HEK293 (cell line): ENCODE data around the gene R3HDM1.

ENCODE experiments used
- CTCF ChIA-PET: fragments of 350-600 bp; formaldehyde crosslinking; extraction: SDS; loops from one replicate; lab custom pipeline; 2021; ENCODE audit warnings: antibody characterized with exemption; lab: Yijun Ruan, JAX
- POLR2A ChIA-PET: fragments of 300-600 bp; formaldehyde crosslinking; extraction: SDS; loops from one replicate; lab custom pipeline; 2020; ENCODE audit warnings: antibody characterized with exemption, inconsistent platforms; lab: Yijun Ruan, JAX
- H3K27ac ChIP-seq: fragments of 200-500 bp; sonication (Bioruptor generic); 2 replicates; pipeline ENCODE4 v1.5.1; 2014; ENCODE audit warnings: low read depth, low read length, control low read depth, inconsistent platforms; ENCODE audit errors: extremely low read depth
- H3K36me3 ChIP-seq, 2 experiments: fragments of 200-500 bp in 1 of 2; sonication (Bioruptor generic) in 1 of 2; 1 replicate in 1 of 2; 2 replicates in 1 of 2; pipeline ENCODE4 v1.5.1; 2014 to 2017; ENCODE audit warnings: inconsistent platforms in 2 of 2, low read length in 2 of 2; ENCODE audit not compliant: control insufficient read depth in 2 of 2, insufficient read depth in 1 of 2
- H3K4me1 ChIP-seq: fragments of 200-500 bp; sonication (Bioruptor generic); 2 replicates; pipeline ENCODE4 v1.5.1; 2014; ENCODE audit warnings: mild to moderate bottlenecking, low read length, inconsistent platforms; ENCODE audit not compliant: control insufficient read depth, insufficient read depth
- H3K4me3 ChIP-seq: 2 replicates; pipeline ENCODE4 v1.5.1; 2011; ENCODE audit warnings: low read depth, mild to moderate bottlenecking, control low read depth, low read length, moderate library complexity
- H3K9me3 ChIP-seq: fragments of 200-500 bp; sonication (Bioruptor generic); 2 replicates; pipeline ENCODE4 v1.5.1; 2014; ENCODE audit warnings: low read depth, low read length, inconsistent platforms; ENCODE audit not compliant: control insufficient read depth, insufficient read depth
- EGR2 ChIP-seq: fragments of 450-650 bp; formaldehyde crosslinking; IDR thresholded peaks from 2 replicates; pipeline ENCODE4 v1.5.1; 2016; ENCODE audit warnings: low read depth, missing biosample characterization, missing genetic modification characterization
- KLF7 ChIP-seq: fragments of 450-650 bp; formaldehyde crosslinking; IDR thresholded peaks from 2 replicates; pipeline ENCODE4 v1.5.1; 2016; ENCODE audit warnings: missing biosample characterization, missing genetic modification characterization, borderline replicate concordance
- REST ChIP-seq: fragments of 450-650 bp; formaldehyde crosslinking; IDR thresholded peaks from 2 replicates; pipeline ENCODE4 v1.5.1; 2016; ENCODE audit warnings: missing biosample characterization, missing genetic modification characterization
- TSHZ1 ChIP-seq: fragments of 450-650 bp; formaldehyde crosslinking; IDR thresholded peaks from 2 replicates; pipeline ENCODE4 v1.5.1; 2016; ENCODE audit warnings: missing biosample characterization, missing genetic modification characterization, borderline replicate concordance
- WT1 ChIP-seq: fragments of 450-650 bp; formaldehyde crosslinking; IDR thresholded peaks from 2 replicates; pipeline ENCODE4 v1.5.1; 2016; ENCODE audit warnings: missing biosample characterization, missing genetic modification characterization
- ZNF202 ChIP-seq: fragments of 450-650 bp; formaldehyde crosslinking; IDR thresholded peaks from 2 replicates; pipeline ENCODE4 v1.5.1; 2016; ENCODE audit warnings: missing biosample characterization, missing genetic modification characterization, borderline replicate concordance
- ZNF26 ChIP-seq: fragments of 450-650 bp; formaldehyde crosslinking; IDR thresholded peaks from 2 replicates; pipeline ENCODE4 v1.5.1; 2016; ENCODE audit warnings: missing biosample characterization, missing genetic modification characterization
- ZNF266 ChIP-seq: fragments of 450-650 bp; formaldehyde crosslinking; IDR thresholded peaks from 2 replicates; pipeline ENCODE4 v1.5.1; 2016; ENCODE audit warnings: missing biosample characterization, missing genetic modification characterization, low read depth
- ZNF335 ChIP-seq: fragments of 450-650 bp; formaldehyde crosslinking; conservative IDR thresholded peaks from 2 replicates; pipeline ENCODE4 v1.5.1; 2016; ENCODE audit warnings: missing biosample characterization, missing genetic modification characterization
- ZNF350 ChIP-seq: fragments of 450-650 bp; formaldehyde crosslinking; IDR thresholded peaks from 2 replicates; pipeline ENCODE4 v1.5.0; 2017; ENCODE audit warnings: missing biosample characterization, mild to moderate bottlenecking, missing genetic modification characterization
- ZNF529 ChIP-seq: fragments of 450-650 bp; formaldehyde crosslinking; IDR thresholded peaks from 2 replicates; pipeline ENCODE4 v1.5.1; 2017; ENCODE audit warnings: missing genetic modification characterization, missing biosample characterization; ENCODE audit not compliant: insufficient replicate concordance
- ZNF623 ChIP-seq: fragments of 450-650 bp; formaldehyde crosslinking; IDR thresholded peaks from 2 replicates; pipeline ENCODE4 v1.5.1; 2016; ENCODE audit warnings: missing biosample characterization, missing genetic modification characterization
- ZNF626 ChIP-seq: fragments of 450-650 bp; sonication (Bioruptor Pico); formaldehyde crosslinking; IDR thresholded peaks from 2 replicates; pipeline ENCODE4 v1.5.1; 2018; ENCODE audit warnings: missing biosample characterization, missing genetic modification characterization, inconsistent platforms
- ZNF692 ChIP-seq: fragments of 450-650 bp; formaldehyde crosslinking; IDR thresholded peaks from 2 replicates; pipeline ENCODE4 v1.5.1; 2016; ENCODE audit warnings: missing biosample characterization, missing genetic modification characterization
- ZNF830 ChIP-seq: fragments of 450-650 bp; IDR thresholded peaks from 2 replicates; pipeline ENCODE4 v1.5.0; 2018; ENCODE audit warnings: missing biosample characterization, missing genetic modification characterization, low read depth, mild to moderate bottlenecking, moderate library complexity

The R3HDM1 gene

GRCh38 chr2:135688978-135689377 lies 157.7 kb downstream of the R3HDM1 start:
- POLR2A ChIA-PET, result no interaction called here
- TF ChIP-seq KLF7 (tag by site-specific recombination) (no peak), ZNF350 (tag by site-specific recombination) (no peak), EGR2 (tag by site-specific recombination) (no peak), WT1 (no peak), ZNF692 (no peak), ZNF335 (tag by site-specific recombination) (no peak), ZNF202 (tag by site-specific recombination) (no peak), TSHZ1 (no peak), ZNF529 (tag by site-specific recombination) (no peak)
- TF ChIP-seq, all 188 proteins: peak for 0

GRCh38 chr2:135689679-135690078 lies 158.4 kb downstream of the R3HDM1 start:
- POLR2A ChIA-PET, result no interaction called here
- H3K4me3 ChIP-seq, result no peak overlapping the region
- peaks cover 6 to 7% of the 10 kb centered on the region in 2 experiments; a peak in 2 of 3 replicates for H3K36me3 ChIP-seq
- no peak for TF ChIP-seq ZNF266 (tag by site-specific recombination)
- no peak for TF ChIP-seq ZNF26 (tag by site-specific recombination)
- TF ChIP-seq REST (tag by site-specific recombination), result no peak
- no peak for TF ChIP-seq ZNF830 (tag by site-specific recombination)
- no peak for TF ChIP-seq ZNF626 (tag by site-specific recombination)
- TF ChIP-seq ZNF623 (tag by site-specific recombination), result no peak
- no peaks in the 10 kb centered on the region for H3K4me1 ChIP-seq
- H3K27ac ChIP-seq, result no peak overlapping the region
- no peaks in the 10 kb centered on the region for H3K9me3 ChIP-seq
- CTCF ChIA-PET, result no interaction called here

More at GRCh38 chr2:135688978-135689377, 157.7 kb downstream of the R3HDM1 start:
- no peak overlapping the region for H3K4me3 ChIP-seq
- no peak overlapping the region for H3K27ac ChIP-seq
- H3K36me3 ChIP-seq, result peaks cover 6 to 10% of the 10 kb centered on the region in 2 experiments; a peak in 2 of 3 replicates
- CTCF ChIA-PET, result no interaction called here
- H3K9me3 ChIP-seq, result no peaks in the 10 kb centered on the region
- H3K4me1 ChIP-seq, result no peaks in the 10 kb centered on the region
